A549 treated with dexamethasone at 1 μM for 4 hours (cell line): ENCODE measurements around the gene GJA10. TPM values are rescaled to one million over a fixed set of nuclear protein-coding genes. Genes with fewer than 3 reads are reported as not detected.

Source experiments
- total RNA-seq: library from RNA; stranded (reverse); fragments of 200-300 nt; extraction: Qiagen RNA extraction; gene quantifications from 5 replicates; pipeline ENCODE4 v1.2.3, GENCODE V29; 2022

GJA10 gene
- not detected in 5 replicates for total RNA-seq

DNA sequence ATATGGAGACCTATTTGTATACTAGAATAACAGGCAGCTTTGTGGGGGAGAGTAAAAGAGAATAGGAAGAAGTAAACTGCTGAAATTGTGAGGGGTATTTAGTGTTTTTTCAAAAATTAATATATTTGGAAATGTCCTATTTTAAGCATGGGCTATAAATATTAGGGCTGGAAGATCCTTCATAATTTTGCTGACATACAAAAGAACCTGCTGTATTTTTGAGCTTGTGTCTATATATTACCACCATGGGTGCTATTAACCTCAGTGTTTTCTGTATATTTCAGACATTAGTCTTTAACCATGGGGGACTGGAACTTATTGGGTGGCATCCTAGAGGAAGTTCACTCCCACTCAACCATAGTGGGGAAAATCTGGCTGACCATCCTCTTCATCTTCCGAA, at the start of gene GJA10:
TSS of gene GJA10 (plus strand) at position 301 of the 400 bp plus-strand sequence. CDS start at position 301, 0 bp downstream.

Other genes starting within 250 kb of the GJA10 start
- 7.6 to 11.8 TPM (median 11.0 TPM) in 5 replicates for gene MDN1, start 74.7 kb upstream of the GJA10 start, total RNA-seq
- gene CASP8AP2, start 64.6 kb upstream of the GJA10 start, total RNA-seq: 4.6 to 8.3 TPM (median 7.4 TPM) in 5 replicates